ENCODE data around the gene FRMD4A.

- TF ChIP-seq POLR2A (IDR thresholded peaks at IDR 0.05; ENCODE audit: low read depth, low read length) (no peak), CTCF (conservative IDR thresholded peaks at IDR 0.05; ENCODE audit: low read depth, low read length) (no peak), CEBPB (IDR thresholded peaks at IDR 0.05; ENCODE audit: low read depth, low read length) (no peak), ELK1 (IDR thresholded peaks at IDR 0.05; ENCODE audit: borderline replicate concordance, low read depth, low read length) (no peak), BHLHE40 (IDR thresholded peaks at IDR 0.05; ENCODE audit: low read depth, low read length) (no peak), FOS (IDR thresholded peaks at IDR 0.05; ENCODE audit: low read depth, low read length) (no peak), RCOR1 (IDR thresholded peaks at IDR 0.05; ENCODE audit: insufficient replicate concordance, low read length) (no peak), USF2 (IDR thresholded peaks at IDR 0.05; ENCODE audit: low read depth, low read length) (no peak), MAZ (IDR thresholded peaks at IDR 0.05; ENCODE audit: borderline replicate concordance, low read depth, low read length) (no peak), RAD21 (IDR thresholded peaks at IDR 0.05; ENCODE audit: low read length) (no peak), RFX5 (IDR thresholded peaks at IDR 0.05; ENCODE audit: low read depth, low read length) (no peak), CHD1 (IDR thresholded peaks at IDR 0.05; ENCODE audit: low read depth, low read length) (no peak), SMC3 (IDR thresholded peaks at IDR 0.05; ENCODE audit: low read depth, low read length) (no peak)
Observed at GRCh38 chr10:13845897-13846296, 484.8 kb downstream of the FRMD4A start.

Data from IMR-90 (cell line).